ENCODE measurements around the gene XIRP1.

XIRP1 gene

GRCh38 chr3:39166134-39166710, 26.2 kb downstream of the XIRP1 start:
- DNase-seq: no peak

- DNase-seq: no peak
These were observed 26.9 kb downstream of the XIRP1 start for GRCh38 chr3:39165518-39165917.

GRCh38 chr3:39164414-39164813, 28.0 kb downstream of the XIRP1 start:
- DNase-seq: no peak

GRCh38 chr3:39158148-39158715, 34.2 kb downstream of the XIRP1 start:
- DNase-seq: no peak

- no peak for DNase-seq
These were observed 35.0 kb downstream of the XIRP1 start for GRCh38 chr3:39157359-39157758.

GRCh38 chr3:39156421-39156820, 36.0 kb downstream of the XIRP1 start:
- DNase-seq: no peak

- DNase-seq: no peak
These were observed 37.9 kb downstream of the XIRP1 start for GRCh38 chr3:39154280-39155021.

- DNase-seq: no peak
These were observed 38.5 kb downstream of the XIRP1 start for GRCh38 chr3:39153977-39154279.

- DNase-seq: peak; percentile 24
These were observed 41.4 kb downstream of the XIRP1 start for GRCh38 chr3:39150803-39151631.

- no peak for DNase-seq
These were observed 42.1 kb downstream of the XIRP1 start for GRCh38 chr3:39150148-39150802.

- no peak for DNase-seq
These were observed 42.8 kb downstream of the XIRP1 start for GRCh38 chr3:39149498-39150147.

GRCh38 chr3:39149059-39149455, 43.3 kb downstream of the XIRP1 start:
- no peak for DNase-seq

GRCh38 chr3:39148435-39149058, 43.8 kb downstream of the XIRP1 start:
- DNase-seq: no peak

- DNase-seq: no peak
These were observed 44.5 kb downstream of the XIRP1 start for GRCh38 chr3:39147711-39148434.

- DNase-seq: peak; percentile 31
These were observed 45.5 kb downstream of the XIRP1 start for GRCh38 chr3:39146611-39147591.

- DNase-seq: no peak
These were observed 46.3 kb downstream of the XIRP1 start for GRCh38 chr3:39146083-39146501.

GRCh38 chr3:39144748-39145380, 47.5 kb downstream of the XIRP1 start:
- DNase-seq: no peak

GRCh38 chr3:39144095-39144747, 48.2 kb downstream of the XIRP1 start:
- no peak for DNase-seq
